HG02840 (cell line): ENCODE data around the gene HOXB5.

Source experiments
- ATAC-seq: cut with Tn5 transposase; IDR thresholded peaks from one replicate; pipeline ENCODE4 v1.9.1; 2021; ENCODE audit warnings: mild to moderate bottlenecking, moderate library complexity, moderate number of reproducible peaks; ENCODE audit not compliant: unreplicated experiment, low FRiP score

The HOXB5 gene

DNA sequence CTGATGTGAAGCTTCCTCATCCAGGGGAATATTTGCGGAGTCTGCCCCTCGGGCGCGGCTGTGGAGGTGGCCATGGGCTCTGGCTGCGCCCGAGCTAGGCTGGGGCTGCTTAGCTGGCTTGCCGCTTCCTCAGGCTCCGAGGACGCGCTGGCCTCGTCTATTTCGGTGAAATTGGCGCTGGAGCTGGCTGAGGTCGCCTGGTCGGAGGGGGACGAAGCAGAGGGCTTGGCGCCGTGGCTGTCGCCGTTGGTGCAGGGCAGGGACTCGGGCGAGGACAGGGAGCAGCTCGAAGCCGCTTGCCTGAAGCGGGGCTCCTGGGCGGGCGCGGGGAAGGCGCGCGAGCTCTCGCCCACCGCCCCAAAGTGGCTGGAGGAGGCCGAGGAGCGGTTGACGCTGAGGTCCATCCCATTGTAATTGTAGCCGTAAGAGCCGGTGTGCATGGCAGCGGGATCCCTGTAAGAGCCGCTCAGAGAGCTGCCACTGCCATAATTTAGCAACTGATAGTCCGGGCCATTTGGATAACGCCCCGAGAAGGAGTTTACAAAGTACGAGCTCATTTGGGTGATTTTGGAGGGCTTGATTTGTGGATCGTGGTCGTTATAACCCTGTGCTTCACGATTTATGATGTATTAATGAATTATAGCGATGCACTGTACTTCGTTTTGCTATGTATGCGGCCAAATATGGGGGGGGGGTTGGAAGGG is at the start of gene HOXB5:
HOXB5 (minus strand) TSS at position 654 of the 704 bp plus-strand sequence; CDS start at position 557, 97 bp downstream.
- ATAC-seq: no peak

DNA sequence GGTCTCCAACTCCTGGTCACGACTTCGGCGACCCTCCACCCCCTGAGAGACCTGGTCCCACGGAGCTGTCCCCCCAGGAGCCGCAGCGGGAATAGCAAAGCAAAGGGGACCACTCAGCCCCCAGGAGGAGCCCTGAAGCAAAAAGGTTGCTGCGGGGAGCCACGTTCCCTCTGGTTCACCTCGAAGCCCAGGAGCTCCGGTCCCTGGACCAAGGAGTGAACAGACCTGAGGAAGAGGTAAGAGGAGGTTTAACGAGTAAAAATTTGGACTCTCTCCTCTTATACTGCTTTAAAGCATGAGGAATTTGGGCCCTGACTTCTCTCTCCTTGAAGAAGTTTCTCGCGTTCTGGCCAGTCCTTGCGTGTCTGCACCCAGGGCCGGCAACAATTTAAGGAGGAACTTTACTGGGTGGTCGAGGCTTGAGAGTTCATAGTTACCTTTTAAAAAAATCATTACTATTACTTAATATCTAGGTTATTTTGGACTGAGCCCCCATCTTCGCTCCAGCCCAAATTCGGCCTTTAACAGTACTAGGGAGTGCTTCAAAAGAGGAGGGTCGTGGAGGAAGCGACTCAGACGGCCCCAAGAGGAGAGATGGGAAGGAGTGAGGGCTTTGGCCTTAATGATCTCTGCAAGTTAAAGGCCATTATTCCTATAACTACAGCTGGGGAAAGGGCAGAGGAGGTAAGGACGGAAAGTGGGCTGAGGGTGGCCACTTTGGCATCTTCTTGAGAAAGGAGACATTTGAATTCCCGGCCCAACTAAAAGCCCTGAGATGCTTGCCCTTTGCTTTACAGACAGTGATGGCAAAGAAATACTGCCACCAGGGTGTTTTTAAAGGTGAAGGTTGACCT is 49.5 kb upstream of the HOXB5 start:
- ATAC-seq: no peak

DNA sequence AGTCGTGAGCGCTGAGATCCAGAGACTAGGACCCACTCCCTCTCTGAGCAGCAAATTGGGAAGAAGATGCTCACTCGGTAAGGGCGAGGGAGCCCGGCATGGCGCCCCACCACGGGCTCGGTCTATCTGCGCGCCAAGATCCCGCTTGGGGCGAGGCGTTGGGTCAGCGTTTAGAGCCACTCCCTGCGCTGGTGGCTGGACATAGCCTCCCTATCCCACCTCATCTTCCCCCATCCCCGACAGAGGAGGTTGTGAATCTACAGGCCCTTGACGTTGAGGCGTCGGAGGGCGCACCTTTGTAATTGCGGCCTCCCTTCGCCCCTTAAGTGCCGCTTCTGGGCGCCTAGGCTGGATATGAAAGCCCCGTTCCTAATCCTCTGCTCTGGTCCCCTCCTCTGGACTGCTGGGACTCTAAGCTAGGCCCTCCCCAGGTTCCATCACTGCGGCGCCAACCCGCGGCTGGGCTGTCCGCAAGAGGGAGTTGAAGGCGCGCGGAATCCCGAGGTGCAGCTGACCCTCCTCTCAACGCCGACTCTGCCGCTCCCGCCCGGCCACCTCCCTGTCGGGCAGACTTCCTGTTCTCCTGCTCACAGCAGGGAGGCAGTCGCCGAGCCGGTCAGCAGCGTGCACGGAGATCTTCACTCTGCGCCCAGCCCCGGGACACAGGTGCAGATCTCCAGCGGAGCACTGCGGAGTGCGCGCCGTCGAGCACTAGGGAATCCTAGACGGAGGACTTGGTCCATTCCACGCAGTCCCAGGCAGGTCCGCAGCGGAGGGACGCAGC is 48.7 kb upstream of the HOXB5 start:
- ATAC-seq: no peak

DNA sequence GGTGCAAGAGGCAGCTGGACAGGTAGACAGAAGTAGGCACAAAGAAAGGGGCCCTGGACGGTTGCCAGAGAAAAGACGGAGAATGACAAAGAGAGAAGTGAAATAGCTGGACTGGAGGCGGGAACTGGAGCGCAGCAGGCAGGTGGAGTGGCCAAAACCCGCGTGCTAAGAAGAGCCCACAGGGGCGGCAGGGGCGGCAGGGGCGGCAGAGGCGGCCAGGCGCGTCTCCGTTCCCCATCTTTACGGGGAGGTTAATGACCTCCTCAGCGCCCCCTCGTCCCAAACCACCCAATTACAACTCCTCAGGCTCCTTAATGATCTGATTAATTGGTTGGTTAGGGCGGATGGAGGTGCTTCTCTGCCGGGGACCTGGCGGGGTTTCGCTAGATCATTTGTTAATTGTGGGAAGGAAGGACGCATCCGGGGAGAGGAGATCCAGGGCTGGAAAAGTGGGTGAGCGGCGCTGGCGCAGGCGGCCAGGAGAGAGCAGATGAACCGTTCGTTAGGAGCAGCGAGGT is 48.0 kb upstream of the HOXB5 start:
- no peak for ATAC-seq

DNA sequence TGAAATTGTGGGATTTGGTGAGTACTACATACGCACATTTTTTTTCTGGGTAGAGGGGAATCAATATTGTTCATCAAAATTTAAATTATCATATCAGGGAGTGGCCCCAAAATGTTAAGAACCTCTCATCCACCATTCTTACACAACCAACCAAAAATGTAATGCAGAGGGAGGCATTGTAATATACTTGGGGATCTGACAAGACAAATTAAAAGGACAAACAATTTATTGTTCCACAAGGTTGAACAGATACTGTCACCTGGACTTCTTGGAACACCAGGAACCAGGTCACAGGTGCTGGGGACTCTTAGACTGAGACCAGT is 47.2 kb upstream of the HOXB5 start:
- no peak for ATAC-seq

DNA sequence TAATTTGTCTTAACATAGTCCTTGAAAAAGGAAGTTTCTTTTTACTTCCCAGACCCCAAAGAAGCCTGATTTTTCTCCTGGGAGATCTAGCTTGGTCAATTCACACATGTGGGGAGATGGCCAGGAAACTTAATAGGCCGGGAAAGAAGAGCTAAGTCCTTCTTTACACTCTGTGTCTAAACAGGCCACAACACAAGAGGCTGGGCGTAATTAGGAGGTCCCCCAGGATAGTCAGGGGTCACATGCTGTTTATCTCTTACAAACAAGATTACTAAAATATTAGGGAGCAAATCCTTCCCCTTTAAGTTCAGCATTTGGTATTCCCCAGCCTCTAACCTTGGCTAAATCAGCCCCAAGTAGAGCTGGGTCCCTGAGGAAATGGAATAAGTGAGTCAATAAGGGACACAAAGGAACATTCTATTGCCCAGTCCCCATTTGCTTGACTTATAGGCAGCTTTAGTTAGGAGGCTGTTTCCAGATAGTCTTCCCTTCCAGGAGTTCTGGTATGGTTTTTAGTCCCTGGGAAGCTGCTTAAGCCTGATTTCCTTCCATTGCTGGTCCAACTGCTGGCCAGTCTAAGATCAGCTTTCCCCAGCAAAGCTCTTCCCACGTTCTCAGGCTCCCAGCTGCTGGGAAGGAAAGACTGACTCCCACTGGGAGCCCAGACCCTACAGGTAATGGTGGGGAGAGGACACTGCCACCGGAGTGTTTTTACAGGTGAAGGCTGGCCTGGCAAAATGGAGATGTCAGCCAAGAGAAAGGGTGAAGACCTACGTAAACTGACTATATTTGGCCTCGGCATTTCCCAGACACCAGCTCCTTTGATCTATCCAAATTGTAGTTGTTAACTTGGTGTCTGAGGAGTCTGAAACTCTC is 46.6 kb upstream of the HOXB5 start:
- no peak for ATAC-seq

DNA sequence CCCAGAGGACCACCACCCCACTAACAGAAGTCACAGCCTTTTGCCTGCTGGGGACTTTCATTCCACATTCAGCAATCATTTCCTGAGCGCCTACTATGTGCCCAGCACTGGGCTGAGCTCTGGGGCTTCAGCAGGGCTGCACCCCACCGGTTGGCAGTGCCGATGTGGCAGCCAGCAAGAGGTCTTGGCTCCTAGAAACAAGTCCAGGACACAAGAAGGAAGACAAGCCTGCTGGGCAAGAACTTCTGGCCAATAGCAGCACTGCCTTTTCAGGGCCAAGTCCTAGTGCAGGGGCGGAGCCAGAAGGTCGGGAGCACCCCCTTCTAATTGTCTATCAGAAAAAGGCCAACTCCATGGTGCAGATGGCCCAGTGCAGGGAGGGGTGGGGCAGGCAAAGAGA is 45.6 kb upstream of the HOXB5 start:
- no peak for ATAC-seq

DNA sequence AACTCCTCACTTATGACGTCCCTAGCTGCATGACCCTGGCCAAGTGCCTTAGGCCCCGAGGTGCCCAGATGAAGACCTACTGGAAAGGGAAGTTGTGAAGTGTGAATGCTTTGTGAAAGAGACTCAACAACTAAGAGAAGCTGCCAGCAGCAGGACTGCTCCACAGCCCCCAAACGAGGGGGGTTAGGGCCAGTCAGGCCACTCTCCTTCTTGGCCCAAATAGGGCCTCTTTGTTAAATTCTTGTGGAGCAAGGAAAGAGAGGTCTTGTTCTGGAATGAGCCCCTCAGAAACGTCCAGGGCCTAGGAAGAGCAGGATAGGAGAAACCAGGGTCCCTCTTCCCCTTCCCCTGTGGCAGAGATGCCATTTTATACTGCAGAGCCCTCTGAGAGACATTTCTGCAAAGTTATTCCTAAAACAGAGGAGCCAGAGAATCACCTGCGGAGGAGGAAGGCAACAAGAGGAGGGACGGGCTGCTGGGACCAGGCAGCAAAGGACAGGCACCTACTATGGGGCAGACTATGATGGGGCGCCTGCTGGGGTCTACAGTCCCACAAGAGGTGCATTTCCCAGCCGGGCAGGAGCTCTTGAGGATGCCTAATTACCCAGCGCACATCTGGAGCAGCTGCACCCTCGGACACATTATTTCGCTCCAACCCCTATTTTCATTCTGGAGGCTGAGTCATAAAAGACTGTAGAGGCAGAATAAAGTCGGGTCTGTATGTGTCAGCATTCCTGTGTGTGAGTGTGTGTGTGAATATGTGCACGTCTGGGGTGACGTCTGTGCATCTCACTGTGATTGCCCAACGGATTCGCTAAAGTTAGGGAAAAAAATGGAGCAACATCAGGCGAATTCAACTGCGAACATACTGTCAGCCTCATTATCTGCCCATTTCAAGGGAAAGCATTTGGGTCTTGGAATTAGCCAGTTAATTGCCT is 44.0 kb upstream of the HOXB5 start:
- no peak for ATAC-seq

DNA sequence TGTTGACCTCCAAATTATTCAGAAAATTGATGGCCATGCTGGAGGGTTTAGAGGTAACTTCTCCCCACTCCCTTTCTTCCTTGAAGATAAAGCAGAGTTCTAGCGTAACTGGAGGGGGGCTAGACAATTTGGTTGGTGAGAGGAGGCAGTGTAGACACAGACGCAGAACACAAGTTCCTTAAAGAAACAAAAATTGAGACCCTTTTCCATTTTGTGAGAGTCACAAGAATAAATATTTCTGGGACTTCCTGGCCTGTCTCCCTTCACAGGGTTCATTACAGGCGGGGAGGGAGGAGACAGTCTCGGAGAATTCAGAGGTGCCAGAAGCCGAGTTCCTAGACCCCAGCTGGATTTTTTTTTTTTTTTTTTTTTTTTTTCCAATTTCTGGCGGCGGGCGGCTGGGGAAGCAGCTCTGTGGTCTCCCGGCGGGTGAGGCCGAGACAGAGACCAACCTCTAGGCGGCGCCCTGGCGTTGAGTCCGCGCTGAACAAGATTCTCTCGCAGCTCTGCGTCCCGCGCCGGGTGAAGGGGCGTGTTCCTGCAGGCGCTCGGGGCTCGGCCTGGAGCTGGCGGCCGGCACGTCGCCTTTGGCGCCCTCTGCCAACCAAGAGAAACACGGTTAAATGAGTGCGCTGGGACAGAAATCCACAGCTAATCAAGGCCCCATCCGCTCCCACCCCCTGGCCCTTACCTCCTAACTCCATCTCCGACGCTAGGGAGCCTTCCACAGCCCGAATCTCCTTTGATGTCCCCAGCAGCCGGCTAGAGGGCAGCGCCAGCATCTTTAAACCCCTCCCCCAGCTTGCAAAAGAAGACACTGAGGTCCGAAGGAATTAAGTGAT is 42.8 kb upstream of the HOXB5 start:
- no peak for ATAC-seq

DNA sequence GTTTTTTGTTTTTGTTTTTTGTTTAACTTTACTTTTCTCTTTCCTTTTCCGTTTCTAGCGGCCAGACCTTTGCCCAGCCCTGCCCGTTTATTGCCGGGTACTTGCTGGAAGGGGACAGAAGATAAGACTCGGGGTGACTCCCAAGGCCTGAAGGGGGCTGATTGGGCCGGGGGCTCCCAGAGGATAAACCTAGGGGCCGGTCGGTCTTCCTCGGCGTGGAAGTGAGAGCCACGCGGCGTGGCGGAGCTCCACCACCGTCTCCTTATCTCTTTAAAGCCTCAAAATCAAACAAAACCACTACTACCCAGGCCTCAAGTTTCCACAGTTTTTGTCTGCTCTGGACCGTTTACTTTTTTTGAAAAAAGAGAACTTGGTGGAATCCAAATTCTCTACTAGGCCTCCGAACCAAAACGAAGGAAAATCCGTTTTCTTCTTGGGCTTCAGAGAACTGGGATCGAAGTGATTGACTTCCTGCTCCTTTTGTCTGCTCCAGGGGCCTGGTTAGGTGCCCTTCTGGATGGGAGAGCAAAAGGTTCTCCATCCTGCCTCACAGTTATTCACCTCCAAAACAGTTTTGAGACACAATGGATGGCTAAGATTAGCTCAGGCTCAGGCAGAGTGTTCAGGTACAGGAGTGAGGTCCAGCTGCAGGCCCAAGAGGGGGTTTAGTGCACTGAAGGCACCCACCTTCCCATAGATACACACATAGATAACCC is 41.1 kb upstream of the HOXB5 start:
- no peak for ATAC-seq

DNA sequence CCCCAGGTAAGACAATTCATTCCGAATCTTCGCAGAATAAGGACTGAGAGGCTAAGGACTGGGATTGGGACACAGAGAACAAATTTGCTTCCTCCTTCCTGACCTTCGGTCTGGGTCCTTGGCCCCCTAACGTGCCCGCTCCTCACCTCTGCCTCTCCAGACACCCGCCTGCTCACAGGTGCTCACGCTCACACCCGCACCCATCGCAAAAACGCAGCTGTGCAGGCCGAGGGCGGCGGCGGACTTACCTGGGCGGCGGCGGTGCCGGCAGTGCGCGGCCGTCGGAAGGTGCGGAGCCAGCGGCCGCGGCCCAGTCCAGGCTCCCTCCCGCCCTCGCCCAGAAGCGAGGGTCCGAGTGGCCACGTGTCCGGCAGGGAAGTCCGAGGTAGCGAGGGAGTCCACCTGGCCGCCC is 39.7 kb upstream of the HOXB5 start:
- ATAC-seq: no peak

DNA sequence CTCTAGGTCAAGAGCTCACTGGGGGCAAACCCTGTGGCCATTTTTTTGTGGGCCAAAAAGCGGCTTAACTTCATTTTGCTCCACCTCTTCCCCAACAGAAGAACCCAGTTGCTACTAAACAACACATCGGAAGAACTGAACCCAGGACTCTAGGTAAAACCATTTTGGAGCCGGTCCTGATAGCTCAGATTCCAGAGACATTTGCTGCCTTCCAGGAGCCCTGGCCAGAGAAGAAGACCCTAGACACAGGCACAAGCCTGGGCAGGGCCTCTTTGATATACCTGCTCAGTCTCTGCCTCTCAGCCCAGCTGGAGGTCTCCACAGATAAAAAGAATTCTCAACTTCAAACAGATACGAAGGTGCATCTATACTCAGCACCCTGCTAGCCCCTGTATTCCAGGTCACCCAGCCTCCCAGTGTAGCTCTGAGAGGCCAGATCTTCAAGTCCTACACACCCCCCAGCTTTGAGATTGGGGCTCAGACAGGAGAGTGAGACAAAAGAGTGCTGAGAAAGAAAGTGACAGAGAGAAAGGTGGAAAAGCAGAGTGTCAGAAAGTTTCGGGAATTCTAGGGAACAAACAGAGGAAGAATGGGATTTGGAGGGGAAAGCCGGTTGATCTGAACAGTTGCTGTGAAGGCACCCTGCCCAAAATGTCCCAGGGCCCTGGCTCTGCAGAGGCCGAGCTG is 39.1 kb upstream of the HOXB5 start:
- ATAC-seq: no peak

DNA sequence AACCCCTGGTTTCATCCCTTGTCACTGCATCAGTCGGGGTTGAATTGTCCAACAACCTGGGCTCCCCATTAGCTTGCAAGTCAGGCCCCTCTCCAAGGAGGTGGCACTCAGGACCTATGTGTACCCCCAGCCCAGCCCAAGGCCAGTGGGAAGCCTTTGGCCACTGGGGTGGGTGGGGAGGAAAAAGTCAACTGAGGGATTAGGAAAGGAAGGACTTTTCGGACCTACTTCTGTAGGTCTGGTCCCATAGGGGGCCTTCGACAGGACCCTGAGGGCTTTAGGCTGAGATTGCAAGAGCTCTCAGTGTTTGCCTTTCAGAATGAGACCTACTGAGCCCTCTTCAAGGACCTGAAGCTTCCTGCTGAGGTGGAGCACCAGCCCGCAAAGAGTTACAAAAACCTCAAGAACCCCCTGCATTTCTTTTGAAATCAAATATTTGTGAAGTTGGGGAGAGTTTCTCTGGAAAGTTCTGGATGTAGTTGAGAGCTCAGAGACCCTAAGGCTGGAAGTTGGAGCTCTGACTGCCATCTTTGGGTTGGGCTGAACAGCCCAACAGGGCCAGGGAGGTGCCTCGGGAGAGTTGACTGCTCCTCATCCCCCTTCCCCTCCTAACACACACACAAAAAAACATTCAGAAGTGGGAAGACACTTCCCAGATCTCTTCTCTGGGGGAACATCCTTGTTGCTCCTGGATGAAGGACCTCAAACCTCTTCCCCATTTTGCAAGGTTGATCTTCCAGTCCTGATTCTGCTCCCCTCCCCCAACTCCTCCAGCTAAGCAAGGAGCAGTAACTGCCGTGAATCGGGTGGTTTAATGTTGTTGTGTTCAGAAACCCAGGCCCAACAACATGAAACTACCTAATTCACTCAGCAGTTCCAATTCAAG is 38.4 kb upstream of the HOXB5 start:
- no peak for ATAC-seq

DNA sequence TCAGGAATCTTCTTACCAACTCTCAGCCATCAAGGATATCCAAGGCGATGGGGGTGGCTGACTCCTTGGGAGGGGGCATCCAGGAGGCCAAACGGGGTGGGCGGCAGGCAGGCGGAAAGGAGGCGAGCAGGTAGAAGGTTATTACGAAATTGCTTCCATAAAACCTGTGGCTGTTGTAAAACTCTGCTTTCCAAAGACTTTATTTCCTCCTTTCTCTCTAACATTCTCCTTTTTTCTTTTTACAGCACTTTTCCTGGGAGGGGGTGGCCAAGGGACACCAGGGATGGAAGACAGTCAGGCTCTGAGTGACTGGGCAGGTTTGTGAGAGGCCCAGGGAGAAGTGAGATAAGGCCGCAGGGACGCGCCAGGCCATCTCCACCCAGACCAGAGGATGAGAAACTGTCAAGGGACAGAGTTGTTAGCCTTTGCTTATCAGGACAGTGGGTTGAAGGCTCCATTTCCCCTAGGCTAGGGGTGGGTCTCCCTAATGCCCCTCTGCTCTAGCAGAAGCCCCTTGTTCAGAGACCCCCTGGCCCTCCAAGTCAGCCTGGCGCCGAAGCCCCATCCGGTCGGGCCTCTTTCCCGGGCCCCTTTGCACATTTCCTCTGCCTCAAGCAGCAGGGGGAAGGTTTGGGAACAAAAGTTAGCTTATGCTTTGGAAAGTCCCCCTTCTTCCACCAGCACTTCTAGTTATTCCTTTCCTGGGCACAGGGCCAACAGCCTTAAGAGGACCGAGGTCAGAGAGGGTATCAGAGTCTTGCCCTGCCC is 37.5 kb upstream of the HOXB5 start:
- ATAC-seq: no peak
